HG03432 (cell line): ENCODE data around the gene HECTD1.
A peak's percentile ranks its signal among the peaks of the same experiment; 100 is the strongest.

Source experiments
- ATAC-seq: cut with Tn5 transposase; IDR thresholded peaks from one replicate; pipeline ENCODE4 v1.9.1; 2021; ENCODE audit warnings: mild to moderate bottlenecking, moderate library complexity; ENCODE audit not compliant: unreplicated experiment

The HECTD1 gene

DNA sequence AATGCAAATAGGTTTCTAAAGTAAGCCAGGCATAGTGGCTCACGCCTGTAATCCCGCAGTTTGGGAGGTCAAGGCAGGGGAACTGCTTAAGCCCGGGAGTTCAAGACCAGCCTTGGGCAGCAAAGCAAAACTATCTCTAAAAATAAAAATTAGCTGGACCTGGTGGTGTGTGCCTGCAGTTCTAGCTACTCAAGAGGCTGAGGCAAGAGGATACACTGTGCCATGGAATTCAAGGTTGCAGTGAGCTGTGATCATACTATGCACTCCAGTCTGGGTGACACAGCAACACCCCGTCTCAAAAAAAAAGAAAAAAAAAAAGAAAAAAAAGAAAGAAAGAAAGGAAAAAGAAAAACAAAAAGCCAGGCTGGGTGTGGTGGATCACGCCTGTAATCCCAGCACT is 46.3 kb downstream of the HECTD1 start:
- ATAC-seq = no peak

DNA sequence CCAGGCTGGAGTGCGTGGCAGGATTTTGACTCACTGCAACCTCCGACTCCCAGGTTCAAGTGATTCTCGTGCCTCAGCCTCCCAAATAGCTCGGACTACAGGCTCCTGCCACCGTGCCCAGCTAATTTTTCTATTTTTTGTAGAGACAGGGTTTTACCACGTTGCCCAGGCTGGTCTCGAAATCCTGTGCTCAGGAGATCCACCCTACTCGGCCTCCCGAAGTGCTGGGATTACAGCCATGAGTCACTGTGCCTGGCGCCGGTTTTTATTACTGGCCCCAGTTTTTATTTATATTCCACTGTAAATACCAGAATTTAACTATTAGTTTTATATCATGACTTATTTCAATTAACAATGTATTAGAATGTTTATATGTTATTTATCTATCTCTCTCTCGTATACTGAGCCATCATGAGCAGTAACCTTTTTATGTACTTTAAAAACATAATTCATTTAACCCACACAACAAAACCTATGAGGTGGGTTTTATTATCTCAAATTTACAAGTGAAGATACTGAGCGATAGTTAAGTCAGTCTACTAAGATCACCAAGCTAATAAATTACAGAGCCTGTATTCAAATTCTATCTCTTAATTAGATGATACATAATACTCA is 47.8 kb downstream of the HECTD1 start:
- ATAC-seq = no peak

DNA sequence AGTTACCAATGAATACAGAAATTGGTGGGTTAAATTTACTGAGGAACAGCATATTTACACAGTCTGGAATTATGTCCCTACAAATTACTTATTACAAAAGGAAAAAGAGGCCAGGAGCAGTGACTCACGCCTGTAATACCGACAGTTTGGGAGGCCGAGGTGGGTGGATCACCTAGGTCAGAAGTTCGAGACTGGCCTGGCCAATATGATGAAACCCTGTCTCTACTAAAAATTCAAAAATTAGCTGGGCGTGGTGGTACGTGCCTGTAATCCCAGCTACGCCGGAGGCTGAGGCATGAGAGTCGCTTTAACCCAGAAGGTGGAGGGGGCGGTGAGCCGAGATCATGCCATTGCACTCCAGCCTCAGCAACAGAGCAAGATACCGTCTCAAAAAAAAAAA is 52.6 kb downstream of the HECTD1 start:
- ATAC-seq = no peak

DNA sequence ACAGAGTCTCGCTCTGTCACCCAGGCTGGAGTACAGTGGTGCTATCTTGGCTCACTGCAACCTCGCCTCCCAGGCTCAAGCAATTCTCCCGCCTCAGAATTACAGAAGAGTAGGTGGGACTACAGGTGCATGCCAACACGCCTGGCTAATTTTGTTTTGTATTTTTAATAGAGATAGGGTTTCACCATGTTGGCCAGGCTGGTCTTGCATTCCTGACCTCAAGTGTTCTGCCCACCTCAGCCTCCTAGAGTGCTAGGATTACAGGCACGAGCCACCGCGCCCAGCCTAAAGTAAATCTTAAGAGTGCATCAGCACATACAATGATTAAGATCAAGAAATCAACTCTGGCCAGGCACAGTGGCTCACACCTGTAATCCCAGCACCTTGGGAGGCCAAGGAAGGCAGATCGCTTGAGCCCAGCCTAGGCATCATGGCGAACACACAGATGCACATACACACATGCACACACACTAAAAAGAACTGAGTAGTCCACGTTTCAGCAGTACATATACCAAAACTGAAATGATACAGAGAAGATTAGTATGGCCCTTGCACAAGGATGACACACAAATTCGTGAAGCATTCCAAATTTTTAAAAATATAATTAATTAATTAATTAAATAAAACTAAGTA is 65.0 kb downstream of the HECTD1 start:
- ATAC-seq = no peak

DNA sequence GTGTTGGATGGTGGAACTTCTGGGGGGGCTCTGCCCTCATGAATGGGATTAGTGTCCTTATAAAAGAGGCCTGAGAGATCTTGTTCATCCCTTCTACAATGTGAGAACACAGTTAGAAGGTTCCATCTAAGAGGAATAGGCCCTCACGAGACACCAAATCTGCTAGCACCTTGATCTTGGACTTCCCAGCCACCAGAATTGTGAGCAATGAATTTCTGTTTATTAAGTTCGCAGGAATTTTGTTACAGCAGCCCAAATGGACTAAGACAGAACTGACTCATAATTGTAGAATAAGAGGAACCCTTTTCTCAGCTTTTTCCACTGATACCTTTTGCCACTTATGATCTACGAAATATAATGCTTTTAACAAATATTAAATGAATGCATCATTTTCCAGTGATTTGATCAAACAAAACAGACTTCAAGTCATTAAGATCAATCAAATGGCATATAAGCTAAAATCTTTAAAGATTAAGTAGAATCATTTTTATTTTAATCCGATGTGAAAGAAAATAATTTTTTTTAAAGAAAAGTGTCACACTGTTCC is 68.2 kb downstream of the HECTD1 start:
- no peak for ATAC-seq

DNA sequence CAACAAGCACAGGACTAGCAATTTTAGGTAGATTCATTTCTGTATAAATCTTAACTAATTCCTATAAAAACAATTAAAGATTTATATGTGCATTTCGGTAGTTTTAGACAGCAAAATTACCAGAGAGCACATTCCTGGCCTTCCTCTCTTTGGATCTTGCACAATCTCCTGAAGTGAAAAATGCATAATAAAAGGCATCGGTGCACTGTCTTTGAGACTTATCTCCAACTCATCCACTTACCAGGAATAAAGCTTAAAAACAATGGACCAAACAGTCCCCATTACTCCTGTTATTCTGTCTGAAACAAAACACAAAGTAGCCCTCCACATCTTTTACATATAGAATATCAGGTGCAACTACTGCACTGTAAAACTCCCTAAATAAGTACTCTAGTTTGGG is 69.3 kb downstream of the HECTD1 start:
- no peak for ATAC-seq

DNA sequence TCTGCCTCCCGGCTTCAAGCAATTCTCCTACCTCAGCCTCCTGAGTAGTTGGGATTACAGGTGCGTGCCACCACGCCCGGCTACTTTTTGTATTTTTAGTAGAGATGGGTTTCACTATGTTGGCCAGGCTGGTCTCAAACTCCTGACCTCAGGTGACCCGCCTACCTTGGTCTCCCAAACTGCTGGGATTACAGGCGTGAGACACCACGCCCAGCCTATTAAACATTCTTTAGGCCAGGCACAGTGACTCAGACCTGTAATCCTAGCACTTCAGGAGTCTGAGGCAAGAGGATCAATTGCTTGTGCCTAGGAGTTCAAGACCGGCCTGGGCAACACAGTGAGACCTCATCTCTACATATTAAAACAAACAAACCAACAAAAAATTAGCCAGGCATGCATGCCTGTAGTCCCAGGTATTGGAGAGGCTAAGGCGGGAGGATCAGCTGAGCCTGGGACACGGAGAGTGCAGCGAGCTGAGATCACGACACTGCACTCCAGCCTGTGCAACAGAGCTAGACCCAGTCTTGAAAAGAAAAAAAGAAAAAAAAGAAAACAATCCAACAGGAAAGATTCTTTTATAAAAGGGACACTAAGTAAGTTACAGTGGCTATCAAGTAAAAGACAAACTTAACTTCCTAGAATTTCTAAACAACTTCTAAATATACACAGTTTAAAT is 70.2 kb downstream of the HECTD1 start:
- no peak for ATAC-seq

DNA sequence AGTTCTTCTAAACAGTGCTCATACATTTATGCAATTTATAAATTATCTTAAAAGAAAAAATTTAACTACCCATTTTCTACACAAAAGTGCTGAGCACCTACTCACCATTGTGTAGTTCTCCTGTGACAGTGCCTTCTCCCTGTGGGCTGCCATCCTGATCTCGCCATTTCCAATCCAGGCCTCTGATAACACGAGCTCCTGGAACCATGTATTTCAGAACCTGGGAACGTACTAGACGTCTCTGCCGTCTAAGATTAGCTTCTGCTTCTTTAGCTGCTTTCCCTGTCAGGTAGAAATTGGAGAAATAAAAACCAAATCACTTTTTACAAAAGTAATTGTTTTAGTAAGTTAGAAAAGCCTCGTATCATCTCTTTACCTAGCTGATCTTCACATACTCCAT is 74.5 kb downstream of the HECTD1 start:
- ATAC-seq = no peak

DNA sequence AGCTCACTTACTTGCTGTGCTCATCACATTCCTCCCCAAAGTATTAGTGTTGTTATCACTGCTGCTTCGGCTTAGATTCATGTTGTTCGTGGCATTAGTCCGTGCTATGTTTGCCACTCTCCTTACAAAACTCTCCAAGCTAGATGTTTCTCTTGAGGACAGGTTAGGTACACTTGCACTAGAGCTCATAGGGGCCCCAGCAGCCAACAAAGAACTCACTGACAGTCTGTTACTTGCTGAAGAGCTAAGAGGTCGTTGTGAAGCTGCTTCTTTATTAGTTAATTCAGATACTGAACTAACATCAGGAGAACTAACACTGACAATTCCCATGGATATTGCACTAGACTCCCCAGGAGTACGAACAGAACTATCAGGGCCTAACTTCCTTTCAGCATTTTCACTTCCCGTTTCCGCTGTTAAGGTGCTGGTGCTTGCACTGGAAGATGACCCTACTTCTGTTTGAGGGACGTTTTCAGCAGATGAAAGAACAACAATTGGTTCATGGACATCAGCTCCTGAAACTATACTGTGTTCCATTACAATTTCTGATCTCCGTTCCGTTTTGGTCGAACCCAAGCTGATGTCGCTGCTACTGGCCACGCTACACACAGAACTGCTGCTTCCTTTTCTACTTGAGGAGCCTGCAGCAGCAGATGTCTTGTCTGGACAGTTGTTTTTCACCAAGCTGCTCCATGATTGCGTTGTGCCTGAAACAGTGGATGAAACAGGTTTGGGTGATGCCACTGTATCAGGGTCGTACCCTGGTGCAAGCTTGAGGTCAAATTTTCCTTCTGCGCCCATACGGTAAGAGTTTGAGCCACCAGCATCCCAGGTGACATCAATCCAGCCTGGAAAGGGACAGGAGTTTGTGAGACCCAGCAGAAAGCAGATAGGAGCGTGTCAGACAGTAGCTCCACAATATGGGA is 78.7 kb downstream of the HECTD1 start:
- ATAC-seq = peak; percentile 58

DNA sequence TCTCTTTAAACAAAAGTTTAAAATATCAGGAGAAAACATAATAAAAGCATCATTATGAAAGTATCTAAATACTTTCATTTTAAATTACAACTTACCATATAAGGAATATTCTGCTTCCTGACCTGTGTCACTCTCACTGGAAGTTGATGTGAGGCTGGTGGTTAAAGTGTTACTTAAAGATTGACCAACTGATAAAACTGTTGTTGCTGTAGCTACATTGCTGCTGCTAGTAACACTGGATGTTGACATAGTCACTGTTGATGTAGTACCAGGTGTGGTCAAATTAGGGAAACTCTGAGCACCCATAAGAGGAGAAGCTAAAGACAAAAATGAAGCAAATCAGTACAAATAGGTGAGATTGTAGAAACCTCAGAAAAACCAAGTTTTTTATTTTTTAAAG is 79.9 kb downstream of the HECTD1 start:
- ATAC-seq = peak; percentile 74

DNA sequence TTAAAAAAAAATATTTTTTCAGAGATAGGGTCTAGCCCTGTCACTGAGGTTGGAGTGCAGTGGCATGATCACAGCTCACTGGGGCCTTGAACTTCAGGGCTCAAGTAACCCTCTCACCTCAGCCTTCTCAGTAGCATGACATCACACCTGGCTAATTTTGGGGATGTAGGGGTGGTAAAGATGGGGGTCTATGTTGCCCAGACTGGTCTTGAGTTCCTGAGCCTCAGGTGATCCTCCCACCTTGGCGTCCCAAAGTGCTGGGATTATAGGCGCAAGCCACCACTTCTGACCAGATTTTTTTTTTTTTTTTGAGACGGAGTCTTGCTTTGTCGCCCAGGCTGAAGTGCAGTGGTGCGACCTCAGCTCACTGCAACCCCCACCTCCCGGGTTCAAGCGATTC is 80.9 kb downstream of the HECTD1 start:
- no peak for ATAC-seq

DNA sequence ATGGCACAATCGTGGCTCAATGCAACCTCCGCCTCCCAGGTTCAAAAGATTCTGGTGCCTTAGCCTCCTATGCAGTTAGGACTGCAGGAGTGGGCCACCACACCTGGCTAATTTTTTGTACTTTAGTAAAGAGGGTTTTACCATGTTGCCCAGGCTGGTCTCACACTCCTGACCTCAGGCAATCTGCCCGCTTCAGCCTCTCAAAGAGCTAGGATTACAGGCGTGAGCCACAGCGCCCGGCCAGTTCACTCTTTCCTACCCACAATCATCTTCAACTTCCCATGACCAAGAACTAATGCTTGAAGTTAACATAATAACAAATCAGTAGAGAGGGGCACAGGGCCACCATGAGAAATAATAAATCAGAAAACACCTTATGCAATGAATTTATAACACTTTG is 82.4 kb downstream of the HECTD1 start:
- no peak for ATAC-seq

DNA sequence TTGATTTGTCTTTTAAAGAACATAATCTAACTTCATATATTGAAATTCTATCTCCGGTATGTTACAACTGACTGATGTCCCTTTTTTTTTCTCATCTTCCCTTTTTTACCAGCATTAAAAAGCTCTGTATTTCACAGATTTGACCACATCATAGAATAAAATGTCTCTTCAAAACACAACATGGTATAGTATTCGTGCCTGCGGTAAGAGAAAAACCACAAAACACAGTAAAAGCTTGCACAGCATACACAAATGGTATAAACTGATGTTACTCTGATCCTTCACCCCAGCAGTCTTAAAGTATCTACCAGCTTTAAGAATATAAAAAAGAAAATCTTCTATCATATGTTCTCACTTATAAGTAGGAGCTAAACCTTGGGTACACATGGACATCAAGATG is 83.4 kb downstream of the HECTD1 start:
- no peak for ATAC-seq

DNA sequence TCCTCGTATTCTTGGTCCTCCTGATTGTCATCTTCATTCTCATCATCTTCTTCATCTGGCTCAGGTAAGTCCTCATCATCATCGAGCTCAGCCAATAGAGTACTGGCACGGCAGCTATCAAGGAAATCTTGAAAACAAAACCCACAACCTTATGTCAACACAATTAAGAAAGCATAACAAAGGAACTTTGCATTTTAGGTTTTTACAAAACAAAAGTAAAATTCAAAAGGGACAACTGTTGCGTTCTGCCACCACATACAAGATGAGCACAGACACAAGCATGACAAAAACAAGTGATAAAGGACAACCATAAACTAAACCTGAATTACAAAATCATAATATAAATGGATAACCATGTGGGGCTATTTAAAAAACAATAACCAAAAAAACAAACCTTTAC is 84.7 kb downstream of the HECTD1 start:
- ATAC-seq = no peak

DNA sequence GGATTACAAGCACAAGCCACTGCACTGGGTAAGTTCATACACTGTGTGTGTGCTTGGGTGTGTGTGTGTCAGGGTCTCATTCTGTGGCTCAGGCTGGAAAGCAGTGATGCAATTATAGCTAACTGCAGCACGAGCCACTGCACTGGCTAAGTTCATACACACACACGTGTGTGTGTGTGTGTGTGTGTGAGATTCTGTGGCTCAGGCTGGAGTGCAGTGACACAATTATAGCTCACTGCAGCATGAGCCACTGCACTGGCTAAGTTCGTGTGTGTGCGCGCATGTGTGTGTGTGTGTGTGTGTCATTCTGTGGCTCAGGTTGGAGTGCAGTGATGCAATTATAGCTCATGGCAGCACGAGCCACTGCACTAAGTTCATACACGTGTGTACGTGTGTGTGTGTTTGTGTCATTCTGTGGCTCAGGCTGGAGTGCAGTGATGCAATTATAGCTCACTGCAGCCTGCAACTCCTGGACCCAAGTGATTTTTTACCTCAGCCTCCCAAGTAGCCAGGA is 85.4 kb downstream of the HECTD1 start:
- no peak for ATAC-seq

DNA sequence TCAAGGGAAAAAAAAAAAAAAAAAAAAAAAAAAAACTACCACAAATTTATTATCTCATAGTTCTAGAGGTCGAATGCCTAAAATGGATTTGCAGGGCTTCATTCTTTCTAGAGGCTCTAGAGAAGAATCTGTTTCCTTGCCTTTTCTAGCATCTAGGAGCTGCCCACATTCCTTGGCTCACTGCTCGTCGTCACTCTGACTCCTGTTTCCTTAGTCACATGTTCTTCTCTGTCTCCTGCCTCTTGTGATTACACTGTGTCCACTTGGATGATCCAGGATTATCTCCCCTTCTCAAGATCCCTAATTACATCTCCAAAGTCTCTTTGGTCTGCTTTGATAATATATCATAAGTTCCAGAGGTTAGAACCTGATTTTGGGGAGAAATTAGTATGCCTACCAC is 88.7 kb downstream of the HECTD1 start:
- no peak for ATAC-seq

DNA sequence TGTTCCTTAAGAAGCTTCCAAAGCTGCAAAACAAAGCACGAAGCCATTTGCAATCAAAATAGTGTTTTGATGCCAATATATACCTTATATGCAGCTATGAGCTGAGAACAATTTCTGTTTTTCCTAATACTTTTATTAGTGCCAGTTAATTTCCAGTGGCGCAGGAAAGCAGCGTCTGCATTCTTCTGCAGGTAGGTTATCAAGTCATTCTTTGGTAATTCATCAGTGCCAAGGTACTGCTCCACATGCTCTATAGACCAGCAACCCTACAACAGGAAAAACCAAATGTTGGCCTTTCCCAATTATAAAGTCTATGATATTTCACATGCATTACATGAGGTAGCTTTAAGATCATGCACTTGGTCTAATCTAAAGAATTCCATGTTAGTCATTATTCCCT is 93.8 kb downstream of the HECTD1 start:
- ATAC-seq = no peak

DNA sequence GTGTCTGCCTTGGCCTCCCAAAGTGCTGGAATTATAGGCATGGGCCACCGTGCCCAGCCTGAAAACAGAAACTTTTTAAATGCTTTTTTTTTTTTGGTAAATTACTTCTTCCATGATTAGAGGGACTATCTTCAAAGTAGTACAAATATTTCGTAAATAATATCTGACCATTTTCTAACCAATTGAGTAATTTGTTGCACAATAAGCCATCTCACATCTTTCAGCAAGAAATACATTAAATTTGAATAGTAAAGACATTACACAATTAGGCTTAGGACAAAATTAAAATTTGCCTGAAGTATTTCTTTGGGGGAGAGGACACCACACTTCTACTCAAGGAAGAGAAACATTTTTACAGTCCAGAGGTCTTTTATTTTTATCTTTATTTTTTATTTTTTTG is 96.7 kb downstream of the HECTD1 start:
- ATAC-seq = no peak

DNA sequence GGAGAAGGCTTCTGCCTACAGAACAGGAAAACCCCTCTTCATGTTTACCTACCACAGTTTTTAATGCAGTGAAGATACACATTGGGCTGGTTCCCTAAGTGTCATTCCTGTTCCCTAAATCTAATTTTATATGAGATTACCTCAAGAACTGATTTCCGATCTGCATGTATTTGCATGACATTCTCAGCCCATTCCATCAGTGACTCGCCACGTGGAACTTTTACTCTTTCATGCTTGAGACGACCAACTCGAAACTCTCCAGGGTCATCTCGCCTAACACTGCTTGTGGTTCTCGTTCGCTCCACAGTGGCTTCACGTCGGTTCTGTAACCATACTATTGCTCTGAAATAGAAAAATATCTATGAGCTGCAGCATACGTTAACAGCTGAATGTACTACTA is 98.3 kb downstream of the HECTD1 start:
- ATAC-seq = no peak

DNA sequence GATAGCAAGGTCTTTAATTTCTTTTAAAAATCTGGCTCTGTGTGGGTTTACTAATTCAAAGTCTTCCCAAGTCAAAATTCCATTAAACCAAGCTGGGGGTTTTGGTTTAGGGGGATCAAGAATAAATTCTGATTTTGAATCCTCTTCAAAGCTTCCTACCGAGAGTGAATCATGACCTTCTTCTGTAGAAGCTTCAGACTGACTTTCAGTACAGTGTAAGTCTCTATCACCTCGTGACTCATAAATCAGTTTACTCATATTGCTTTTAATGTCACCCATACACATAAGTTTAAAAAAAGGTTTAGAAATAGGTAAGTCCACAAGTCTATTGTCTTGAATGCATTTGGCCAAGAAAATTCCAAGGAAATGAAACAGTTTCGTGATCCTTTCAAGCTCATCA is 100.8 kb downstream of the HECTD1 start:
- ATAC-seq = no peak

DNA sequence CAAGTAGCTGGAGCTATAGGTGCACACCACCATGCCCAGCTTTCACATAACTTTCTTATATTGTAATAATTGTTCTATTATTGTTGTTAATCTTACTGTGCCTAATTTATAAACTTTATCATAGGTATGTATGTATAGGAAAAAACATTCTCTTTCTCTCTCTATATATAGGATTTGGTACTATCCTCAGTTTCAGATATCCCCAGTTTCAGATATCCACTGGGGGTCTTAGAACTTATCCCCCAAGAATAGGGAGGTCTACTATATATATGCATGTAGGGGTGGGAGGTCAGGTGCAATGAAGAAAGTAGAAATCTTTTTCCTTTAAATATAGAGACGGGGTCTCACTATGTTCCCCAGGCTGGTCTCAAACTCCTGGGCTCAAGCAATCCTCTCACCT is 110.5 kb downstream of the HECTD1 start:
- ATAC-seq = no peak
